ENCODE results near the gene RTN4IP1.
A peak's percentile ranks its signal among the peaks of the same experiment; 100 is the strongest.
"Not testable (repeated sequence)": the region's sequence is repeated elsewhere in the genome, so short reads cannot be mapped to it uniquely, and the experiment has no call there.

RTN4IP1 gene

GRCh38 chr6:106558364-106558763, 70.9 kb downstream of the RTN4IP1 start:
- TF ChIP-seq, protein P1, sequence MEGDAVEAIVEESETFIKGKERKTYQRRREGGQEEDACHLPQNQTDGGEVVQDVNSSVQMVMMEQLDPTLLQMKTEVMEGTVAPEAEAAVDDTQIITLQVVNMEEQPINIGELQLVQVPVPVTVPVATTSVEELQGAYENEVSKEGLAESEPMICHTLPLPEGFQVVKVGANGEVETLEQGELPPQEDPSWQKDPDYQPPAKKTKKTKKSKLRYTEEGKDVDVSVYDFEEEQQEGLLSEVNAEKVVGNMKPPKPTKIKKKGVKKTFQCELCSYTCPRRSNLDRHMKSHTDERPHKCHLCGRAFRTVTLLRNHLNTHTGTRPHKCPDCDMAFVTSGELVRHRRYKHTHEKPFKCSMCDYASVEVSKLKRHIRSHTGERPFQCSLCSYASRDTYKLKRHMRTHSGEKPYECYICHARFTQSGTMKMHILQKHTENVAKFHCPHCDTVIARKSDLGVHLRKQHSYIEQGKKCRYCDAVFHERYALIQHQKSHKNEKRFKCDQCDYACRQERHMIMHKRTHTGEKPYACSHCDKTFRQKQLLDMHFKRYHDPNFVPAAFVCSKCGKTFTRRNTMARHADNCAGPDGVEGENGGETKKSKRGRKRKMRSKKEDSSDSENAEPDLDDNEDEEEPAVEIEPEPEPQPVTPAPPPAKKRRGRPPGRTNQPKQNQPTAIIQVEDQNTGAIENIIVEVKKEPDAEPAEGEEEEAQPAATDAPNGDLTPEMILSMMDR (conservative IDR thresholded peaks at IDR 0.05; ENCODE audit: low read length): no peak
- DNase-seq (ENCODE audit: low read depth): no peak
- no peak overlapping the region for H3K4me3 ChIP-seq (ENCODE audit: low read length)

- H3K4me3 ChIP-seq (ENCODE audit: low read length): no peak overlapping the region
- TF ChIP-seq, protein P1 (conservative IDR thresholded peaks at IDR 0.05; ENCODE audit: low read length): no peak
- no peak for DNase-seq (ENCODE audit: low read depth)
Measured at GRCh38 chr6:106557837-106558236, 71.5 kb downstream of the RTN4IP1 start.

GRCh38 chr6:106556368-106556960, 72.8 kb downstream of the RTN4IP1 start:
- TF ChIP-seq, protein P1 (conservative IDR thresholded peaks at IDR 0.05; ENCODE audit: low read length): peak; percentile 53
- peak; percentile 40 for DNase-seq (ENCODE audit: low read depth)
- H3K4me3 ChIP-seq (ENCODE audit: low read length): no peak overlapping the region

DNA sequence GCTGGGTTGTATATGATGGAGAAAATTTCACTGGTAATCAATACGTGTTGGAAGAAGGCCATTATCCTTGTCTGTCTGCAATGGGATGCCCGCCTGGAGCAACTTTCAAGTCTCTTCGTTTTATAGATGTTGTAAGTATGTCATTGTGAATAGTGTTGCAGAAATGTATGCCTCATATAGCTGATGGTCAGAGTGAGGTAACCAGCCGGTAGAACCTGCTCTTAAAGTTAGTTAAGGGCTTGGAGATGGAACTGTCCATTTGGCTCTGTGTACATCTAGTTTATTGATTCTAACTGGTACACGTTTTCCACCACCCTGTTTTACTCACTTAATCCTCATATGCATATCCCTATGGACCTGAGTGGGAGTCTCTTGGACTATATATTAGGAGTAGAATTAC, 73.5 kb downstream of the RTN4IP1 start:
- TF ChIP-seq, protein P1 (conservative IDR thresholded peaks at IDR 0.05; ENCODE audit: low read length): no peak
- no peak for DNase-seq (ENCODE audit: low read depth)

GRCh38 chr6:106553440-106553839, 75.9 kb downstream of the RTN4IP1 start:
- DNase-seq (ENCODE audit: low read depth): no peak
- H3K4me3 ChIP-seq (ENCODE audit: low read length): no peak overlapping the region
- TF ChIP-seq, protein P1 (conservative IDR thresholded peaks at IDR 0.05; ENCODE audit: low read length): no peak

More for the DNA sequence above, 73.5 kb downstream of the RTN4IP1 start:
- no peak overlapping the region for H3K4me3 ChIP-seq (ENCODE audit: low read length)

GRCh38 chr6:106551155-106551554, 78.1 kb downstream of the RTN4IP1 start:
- no peak for DNase-seq (ENCODE audit: low read depth)
- TF ChIP-seq, protein P1 (conservative IDR thresholded peaks at IDR 0.05; ENCODE audit: low read length): no peak
- no peak overlapping the region for H3K4me3 ChIP-seq (ENCODE audit: low read length)

GRCh38 chr6:106549521-106549920, 79.8 kb downstream of the RTN4IP1 start:
- no peak overlapping the region for H3K4me3 ChIP-seq (ENCODE audit: low read length)
- no peak for DNase-seq (ENCODE audit: low read depth)
- TF ChIP-seq, protein P1 (conservative IDR thresholded peaks at IDR 0.05; ENCODE audit: low read length): no peak

GRCh38 chr6:106548926-106549455, 80.3 kb downstream of the RTN4IP1 start:
- DNase-seq (ENCODE audit: low read depth); H3K4me3 ChIP-seq (ENCODE audit: low read length): not testable (repeated sequence)

Measured in AG10803 (cell line).